GM20000 (cell line): ENCODE measurements around the gene SIX2.

ENCODE experiments used
- DNase-seq: peaks from one replicate; pipeline ENCODE4 v3.0.0; 2012; ENCODE audit warnings: low spot score
- CTCF ChIP-seq: IDR thresholded peaks from 2 replicates; pipeline ENCODE4 v1.5.1; 2012; ENCODE audit warnings: mild to moderate bottlenecking, control low read depth; ENCODE audit errors: extremely low read depth, missing control alignments

Gene SIX2

GRCh38 chr2:45000921-45001868, 8.1 kb downstream of the SIX2 start:
- TF ChIP-seq CTCF, result no peak
- no peak for DNase-seq

- no peak for DNase-seq
- no peak for TF ChIP-seq CTCF
These were observed 8.8 kb downstream of the SIX2 start for GRCh38 chr2:45000341-45000901.

- no peak for DNase-seq
- no peak for TF ChIP-seq CTCF
These were observed 9.7 kb downstream of the SIX2 start for GRCh38 chr2:44999540-44999939.

GRCh38 chr2:44997963-44998362, 11.3 kb downstream of the SIX2 start:
- DNase-seq, result no peak
- no peak for TF ChIP-seq CTCF

GRCh38 chr2:44996356-44996755, 12.9 kb downstream of the SIX2 start:
- no peak for TF ChIP-seq CTCF
- no peak for DNase-seq

- no peak for DNase-seq
- no peak for TF ChIP-seq CTCF
These were observed 14.9 kb downstream of the SIX2 start for GRCh38 chr2:44994377-44994776.

- no peak for DNase-seq
- TF ChIP-seq CTCF, result no peak
These were observed 20.1 kb downstream of the SIX2 start for GRCh38 chr2:44989176-44989575.
